Stimulated activated CD4-positive, alpha-beta T cell treated with anti-CD3 and anti-CD28 coated beads, TNF-alpha, amount 100 ng/mL, for 4 hours (primary cell): ENCODE results near the gene DOP1B.
"Not testable (repeated sequence)": the region's sequence is repeated elsewhere in the genome, so short reads cannot be mapped to it uniquely, and the experiment has no call there.

Experiments
- DNase-seq, 3 experiments: peaks; one replicate each; pipeline ENCODE4 v3.0.0-alpha.2; 2020; ENCODE audit warnings: low read depth in 3 of 3

DOP1B gene

GRCh38 chr21:36156815-36157670 is at the start of gene DOP1B:
TSS of gene DOP1B (plus strand) at chr21:36156824. CDS start at chr21:36164734, 7,910 bp downstream.
- DNase-seq = peak; percentile 14 to 35 (median 26)

- no peak for DNase-seq
Measured at GRCh38 chr21:36109868-36110267, 46.8 kb upstream of the DOP1B start.

- DNase-seq = no peak
Measured at GRCh38 chr21:36111238-36111637, 45.4 kb upstream of the DOP1B start.

- DNase-seq = peak in 1 of 3 experiments; percentile 23
Measured at GRCh38 chr21:36113647-36114428, 42.8 kb upstream of the DOP1B start.

GRCh38 chr21:36115138-36115730 is 41.4 kb upstream of the DOP1B start:
- DNase-seq = no peak

GRCh38 chr21:36117286-36117741 is 39.3 kb upstream of the DOP1B start:
- DNase-seq = no peak

GRCh38 chr21:36120304-36120888 is 36.2 kb upstream of the DOP1B start:
- no peak for DNase-seq

GRCh38 chr21:36122977-36123376 is 33.6 kb upstream of the DOP1B start:
- DNase-seq = no peak

- no peak for DNase-seq
Measured at GRCh38 chr21:36124395-36124794, 32.2 kb upstream of the DOP1B start.

- DNase-seq = peak in 2 of 3 experiments; percentile 16 to 33
Measured at GRCh38 chr21:36125512-36126207, 31.0 kb upstream of the DOP1B start.

GRCh38 chr21:36126208-36126565 is 30.4 kb upstream of the DOP1B start:
- no peak for DNase-seq

GRCh38 chr21:36126621-36127110 is 30.0 kb upstream of the DOP1B start:
- no peak for DNase-seq

- no peak for DNase-seq
Measured at GRCh38 chr21:36127250-36127904, 29.2 kb upstream of the DOP1B start.

- DNase-seq = no peak
Measured at GRCh38 chr21:36127977-36128376, 28.6 kb upstream of the DOP1B start.

- DNase-seq = no peak
Measured at GRCh38 chr21:36129219-36129618, 27.4 kb upstream of the DOP1B start.

- DNase-seq = not testable (repeated sequence)
Measured at GRCh38 chr21:36130414-36130762, 26.2 kb upstream of the DOP1B start.

- DNase-seq = not testable (repeated sequence)
Measured at GRCh38 chr21:36130839-36131238, 25.8 kb upstream of the DOP1B start.

GRCh38 chr21:36132696-36133095 is 23.9 kb upstream of the DOP1B start:
- DNase-seq = no peak

GRCh38 chr21:36134803-36135390 is 21.7 kb upstream of the DOP1B start, which contains the start of gene CBR3:
TSS of gene CBR3 (plus strand) at chr21:36135079. CDS start at chr21:36135193, 114 bp downstream.
- peak in 1 of 3 experiments; percentile 16 for DNase-seq
